Measurements from ENCODE around the gene SBK1.

Gene SBK1

DNA sequence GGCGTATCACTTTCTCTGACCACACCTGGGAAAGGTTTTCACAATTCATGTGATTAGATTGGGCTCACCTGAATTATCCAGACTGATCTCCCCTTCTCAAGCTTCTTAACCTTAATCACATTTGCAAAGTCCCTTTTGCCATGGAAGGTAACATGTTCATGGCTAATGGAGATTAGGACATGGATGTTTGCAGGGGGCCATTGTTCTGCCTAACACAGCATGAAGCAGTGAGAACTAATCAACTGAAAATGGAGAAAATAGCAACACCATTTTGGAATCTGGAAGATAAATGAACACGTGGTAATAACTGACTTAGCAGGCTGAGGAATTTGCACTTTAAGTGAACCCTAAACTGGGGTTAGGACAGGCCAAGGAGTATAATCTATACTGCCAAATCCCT, 25.0 kb upstream of the SBK1 start:
- DNase-seq, result no peak

DNA sequence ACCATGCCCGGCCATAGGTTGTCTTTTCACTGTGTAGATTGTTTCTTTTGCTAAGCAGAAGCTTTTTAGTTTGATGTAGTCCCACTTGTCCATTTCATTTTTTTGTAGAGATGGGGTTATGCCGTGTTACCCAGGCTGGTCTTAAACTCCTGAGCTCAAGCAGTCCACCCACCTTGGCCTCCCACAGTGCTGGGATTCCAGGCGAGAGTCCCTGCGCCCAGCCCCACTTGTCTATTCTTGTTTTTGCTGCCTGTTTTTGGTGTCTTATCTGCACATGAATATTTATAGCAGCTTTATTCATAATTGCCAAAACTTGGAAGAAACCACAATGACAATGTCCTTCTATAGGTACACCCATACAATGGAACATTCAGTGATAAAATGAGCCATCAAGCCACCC, 18.8 kb upstream of the SBK1 start:
- Mint-ChIP-seq H3K36me3 (no peaks in the 10 kb centered on the region), H3K4me3 (no peak overlapping the region), H3K27me3 (peaks cover 65% of the 10 kb centered on the region), H3K27ac (no peak overlapping the region), H3K9me3 (no peaks in the 10 kb centered on the region), H3K4me1 (peaks cover 29% of the 10 kb centered on the region)
- CTCF ChIA-PET, result interaction anchor here (1.4 kb wide), 1 partner anchor 43 kb away, joined by 6 read pairs; no protein-coding TSS in a partner anchor
- no peak for DNase-seq

More for the DNA sequence above, 25.0 kb upstream of the SBK1 start:
- Mint-ChIP-seq H3K27me3 (peaks cover 61% of the 10 kb centered on the region), H3K27ac (no peak overlapping the region), H3K36me3 (no peaks in the 10 kb centered on the region), H3K4me1 (peaks cover 15% of the 10 kb centered on the region), H3K9me3 (no peaks in the 10 kb centered on the region), H3K4me3 (no peak overlapping the region)
- CTCF ChIA-PET, result interaction anchor here (1.3 kb wide), 1 partner anchor 50 kb away, joined by 3 read pairs; no protein-coding TSS in a partner anchor

DNA sequence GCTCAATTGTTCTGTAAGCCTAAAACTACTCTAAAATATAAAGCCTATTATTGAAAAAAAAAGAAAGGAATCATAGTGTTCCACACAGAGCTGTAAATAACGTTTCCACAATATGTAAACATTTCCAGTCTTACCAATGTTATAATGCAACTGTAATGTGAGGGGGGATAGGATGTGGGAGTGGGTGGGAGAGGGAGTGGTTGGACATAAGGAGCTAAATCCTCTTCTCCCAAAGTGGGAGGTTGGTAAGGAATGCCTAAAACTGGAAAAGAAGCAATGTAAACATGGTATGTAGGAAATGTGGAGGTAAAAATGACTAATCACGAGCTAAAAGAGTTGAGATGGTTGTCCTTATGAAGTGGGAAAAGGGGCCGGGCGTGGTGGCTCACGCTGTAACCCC, 17.6 kb upstream of the SBK1 start:
- no peak for DNase-seq
- CTCF ChIA-PET, result interaction anchor here (1.0 to 6.3 kb wide), 2 partner anchors 26 to 43 kb away, joined by 3 to 109 read pairs; no protein-coding TSS in a partner anchor
- H3K27ac Mint-ChIP-seq, result no peak overlapping the region

DNA sequence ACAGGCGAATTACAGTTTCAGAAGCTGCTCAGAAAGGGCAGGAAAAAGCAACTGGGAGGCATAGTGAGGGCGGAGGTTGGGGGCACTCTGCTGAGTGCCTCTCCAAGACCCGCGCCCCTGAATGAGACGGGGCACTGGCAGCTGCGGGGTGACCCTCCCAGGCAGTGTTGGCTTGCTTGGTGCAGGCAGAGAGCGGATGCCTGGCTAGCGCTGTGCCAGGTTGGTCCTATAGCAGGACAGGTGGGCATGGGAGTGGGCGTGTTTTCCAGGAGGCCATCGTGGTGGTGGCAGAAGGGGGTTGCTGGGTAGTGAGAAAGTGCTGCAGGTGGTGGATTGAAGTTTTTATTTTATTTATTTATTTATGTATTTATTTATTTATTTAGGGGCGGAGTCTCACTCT, 16.0 kb upstream of the SBK1 start:
- H3K27me3 Mint-ChIP-seq, result peaks cover 55% of the 10 kb centered on the region
- H3K4me1 Mint-ChIP-seq, result peaks cover 42% of the 10 kb centered on the region
- H3K4me3 Mint-ChIP-seq, result no peak overlapping the region
- H3K27ac Mint-ChIP-seq, result peak overlapping the region; percentile 71
- no peak for DNase-seq
- CTCF ChIA-PET, result interaction anchor here (1.5 to 6.3 kb wide), 4 partner anchors 34 to 139 kb away, joined by 6 to 109 read pairs (median 10); no protein-coding TSS in a partner anchor
- no peaks in the 10 kb centered on the region for H3K36me3 Mint-ChIP-seq
- H3K9me3 Mint-ChIP-seq, result no peaks in the 10 kb centered on the region

More for the DNA sequence above, 17.6 kb upstream of the SBK1 start:
- Mint-ChIP-seq H3K4me3 (no peak overlapping the region), H3K9me3 (no peaks in the 10 kb centered on the region), H3K36me3 (no peaks in the 10 kb centered on the region), H3K4me1 (peaks cover 41% of the 10 kb centered on the region), H3K27me3 (peaks cover 60% of the 10 kb centered on the region)

DNA sequence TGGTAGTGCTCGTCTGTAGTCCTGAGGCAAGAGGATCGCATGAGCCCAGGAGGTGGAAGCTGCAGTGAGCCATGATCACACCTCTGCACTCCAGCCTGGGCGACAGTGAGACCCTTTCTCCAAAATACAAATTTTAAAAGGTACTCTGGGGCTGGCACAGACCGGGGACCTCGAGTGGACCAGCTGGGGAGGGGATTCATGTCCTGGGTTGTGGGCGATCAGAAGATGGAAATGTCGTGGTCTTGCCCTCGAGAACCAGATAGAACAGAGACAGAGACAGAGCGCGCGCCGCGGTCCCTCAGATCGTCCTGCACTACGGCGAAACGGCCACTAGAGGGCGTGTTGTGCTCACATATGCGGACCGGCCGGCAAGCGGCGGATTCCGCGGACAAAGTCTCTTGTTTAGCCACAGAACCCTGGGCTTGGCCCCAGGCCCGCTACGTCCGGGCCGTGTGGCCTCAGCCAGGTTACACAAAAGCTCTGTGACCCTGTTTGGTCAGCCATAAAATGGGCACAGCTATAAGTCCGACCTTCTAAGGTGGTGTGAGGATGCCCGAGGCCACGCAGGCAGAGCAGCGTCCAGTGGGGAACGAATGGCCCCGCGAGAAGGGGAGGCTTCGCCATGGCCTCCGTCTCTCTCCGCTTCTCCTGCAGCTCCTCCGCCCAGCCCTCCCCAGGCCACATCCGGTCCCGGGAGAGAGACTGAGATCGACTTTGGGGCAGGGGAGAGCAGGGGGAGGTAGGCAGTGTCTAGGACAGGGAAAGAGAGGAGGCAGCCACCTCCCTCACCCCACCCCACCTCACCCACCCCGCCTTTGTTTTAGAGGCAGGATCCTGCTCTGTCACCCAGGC, 14.6 kb upstream of the SBK1 start:
- CTCF ChIA-PET, result interaction anchor here (0.6 to 6.3 kb wide), 14 partner anchors 8 to 340 kb away, joined by 3 to 109 read pairs (median 6); partner anchors contain the start of gene SBK1
- H3K9me3 Mint-ChIP-seq, result no peaks in the 10 kb centered on the region
- peaks cover 42% of the 10 kb centered on the region for H3K4me1 Mint-ChIP-seq
- H3K27ac Mint-ChIP-seq, result peak overlapping the region; percentile 91
- peak; percentile 87 for DNase-seq
- H3K36me3 Mint-ChIP-seq, result no peaks in the 10 kb centered on the region
- peak overlapping the region; percentile 66 for H3K4me3 Mint-ChIP-seq
- peaks cover 55% of the 10 kb centered on the region for H3K27me3 Mint-ChIP-seq

DNA sequence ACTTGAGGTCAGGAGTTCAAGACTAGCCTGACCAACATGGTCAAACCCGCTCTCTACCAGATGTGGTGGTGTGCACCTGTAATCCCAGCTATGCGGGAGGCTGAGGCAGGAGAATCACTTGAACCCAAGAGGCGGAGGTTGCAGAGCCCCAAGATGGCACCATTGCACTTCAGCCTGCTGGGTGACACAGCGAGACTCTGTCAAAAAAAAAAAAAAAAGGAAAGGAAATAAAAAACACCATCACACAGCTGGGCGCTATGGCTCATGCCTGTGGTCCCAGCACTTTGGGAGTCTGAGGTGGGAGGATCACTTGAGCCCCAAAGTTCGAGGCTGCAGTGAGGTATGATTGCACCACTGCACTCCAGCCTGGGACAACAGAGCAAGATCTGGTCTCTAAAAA, 13.3 kb upstream of the SBK1 start:
- peaks cover 42% of the 10 kb centered on the region for H3K4me1 Mint-ChIP-seq
- peaks cover 49% of the 10 kb centered on the region for H3K27me3 Mint-ChIP-seq
- CTCF ChIA-PET, result interaction anchor here (0.6 to 6.3 kb wide), 3 partner anchors 39 to 314 kb away, joined by 3 to 109 read pairs (median 4); no protein-coding TSS in a partner anchor

DNA sequence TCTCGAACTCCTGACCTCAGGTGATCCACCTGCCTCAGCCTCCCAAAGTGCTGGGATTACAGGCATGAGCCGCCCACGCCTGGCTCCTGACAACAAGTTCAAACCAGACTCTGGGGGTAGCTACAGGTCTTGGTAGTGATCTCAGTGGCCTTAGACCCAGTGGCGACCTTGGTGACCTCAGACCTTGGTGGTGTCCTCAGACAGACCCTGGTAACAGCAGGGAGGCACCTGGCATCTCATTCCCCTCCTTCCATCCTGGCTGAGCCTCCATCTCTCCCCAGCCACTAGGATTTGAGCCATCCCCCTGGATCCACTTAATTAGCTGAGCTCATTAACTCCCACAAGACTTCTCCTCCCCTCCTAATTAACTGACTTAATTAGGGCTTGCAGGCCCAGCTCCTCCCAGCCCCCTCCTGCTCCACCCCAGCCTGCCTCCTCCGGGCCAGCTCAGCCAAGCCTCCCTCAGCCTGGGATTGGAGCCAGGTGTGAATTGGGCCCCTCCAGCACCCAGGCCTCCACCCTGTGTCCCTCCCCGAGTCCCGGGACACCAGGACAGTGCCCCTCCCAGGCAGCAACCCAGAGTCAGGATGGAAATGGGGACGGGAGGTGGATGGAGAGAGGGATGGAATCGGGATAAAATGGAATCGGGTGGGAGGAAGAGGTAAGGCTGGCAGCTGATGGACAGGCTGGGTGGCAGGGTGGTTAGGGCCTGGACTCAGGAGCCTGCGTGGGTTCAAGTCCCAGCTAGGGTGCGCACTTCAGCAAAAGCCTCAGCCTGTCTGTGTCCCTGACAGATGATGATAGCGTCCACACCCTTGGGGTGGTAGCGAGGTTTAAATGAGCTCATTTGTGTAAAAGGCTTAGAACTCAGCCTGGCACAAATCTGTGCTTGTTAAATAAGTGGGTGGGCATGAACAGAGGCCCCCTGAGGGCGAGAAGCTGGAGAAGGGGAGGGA, 11.2 kb upstream of the SBK1 start:
- Mint-ChIP-seq H3K36me3 (no peaks in the 10 kb centered on the region), H3K4me1 (peaks cover 33% of the 10 kb centered on the region), H3K9me3 (no peaks in the 10 kb centered on the region), H3K27me3 (peaks cover 40% of the 10 kb centered on the region), H3K4me3 (no peak overlapping the region), H3K27ac (no peak overlapping the region)
- CTCF ChIA-PET, result interaction anchor here (1.0 to 4.3 kb wide), 3 partner anchors 27 to 40 kb away, joined by 3 to 36 read pairs (median 4); no protein-coding TSS in a partner anchor
- DNase-seq, result no peak

More for the DNA sequence above, 13.3 kb upstream of the SBK1 start:
- no peaks in the 10 kb centered on the region for H3K36me3 Mint-ChIP-seq
- H3K27ac Mint-ChIP-seq, result peak overlapping the region; percentile 58
- H3K9me3 Mint-ChIP-seq, result no peaks in the 10 kb centered on the region
- no peak overlapping the region for H3K4me3 Mint-ChIP-seq
- peak; percentile 53 for DNase-seq

DNA sequence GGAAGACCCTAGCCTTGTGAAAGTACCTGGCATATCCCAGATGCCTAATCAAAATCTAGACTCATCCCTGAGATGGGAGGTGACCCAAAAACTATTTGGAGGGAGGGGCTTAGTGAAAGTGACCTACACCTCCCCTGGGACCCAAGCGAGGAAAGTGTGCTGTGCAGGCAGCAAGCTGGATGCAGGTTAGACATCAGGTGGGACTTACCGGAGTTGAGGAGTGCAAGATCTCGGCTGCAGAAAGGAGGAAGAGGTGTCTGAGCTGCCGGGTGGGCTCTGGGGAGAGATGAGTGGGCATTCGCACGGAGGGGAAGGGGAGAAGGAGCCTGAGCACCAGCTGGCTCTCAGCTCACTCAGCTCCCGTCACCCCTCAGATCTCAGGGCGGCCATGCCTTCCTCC, 10.3 kb upstream of the SBK1 start:
- H3K27me3 Mint-ChIP-seq, result peaks cover 32% of the 10 kb centered on the region
- H3K9me3 Mint-ChIP-seq, result no peaks in the 10 kb centered on the region
- H3K27ac Mint-ChIP-seq, result no peak overlapping the region
- DNase-seq, result no peak
- H3K4me1 Mint-ChIP-seq, result peaks cover 26% of the 10 kb centered on the region
- CTCF ChIA-PET, result interaction anchor here (1.2 to 4.3 kb wide), 3 partner anchors 28 to 40 kb away, joined by 3 to 36 read pairs (median 5); no protein-coding TSS in a partner anchor
- no peaks in the 10 kb centered on the region for H3K36me3 Mint-ChIP-seq
- H3K4me3 Mint-ChIP-seq, result no peak overlapping the region

DNA sequence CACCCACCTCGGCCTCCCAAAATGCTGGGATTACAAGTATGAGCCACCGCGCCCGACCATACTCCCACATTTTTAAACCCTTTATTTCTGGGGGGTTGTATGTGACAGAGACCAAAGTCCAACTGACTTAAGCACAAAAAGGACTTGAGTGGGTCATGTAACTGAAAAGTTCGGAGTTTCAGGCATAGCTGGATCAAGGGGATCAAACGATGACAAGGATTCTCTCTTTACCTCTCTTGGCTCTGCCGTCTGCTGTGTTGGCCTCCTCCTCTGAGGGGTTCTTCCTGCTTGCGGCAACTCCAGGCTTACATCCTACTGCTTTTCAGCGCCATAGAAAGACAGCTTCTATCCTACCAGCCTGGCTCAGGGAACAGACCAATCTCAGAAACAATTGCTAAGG, 9.2 kb upstream of the SBK1 start:
- Mint-ChIP-seq H3K36me3 (no peaks in the 10 kb centered on the region), H3K4me1 (peaks cover 21% of the 10 kb centered on the region), H3K4me3 (no peak overlapping the region), H3K27me3 (peaks cover 27% of the 10 kb centered on the region), H3K27ac (no peak overlapping the region), H3K9me3 (no peaks in the 10 kb centered on the region)
- no peak for DNase-seq
- CTCF ChIA-PET, result interaction anchor here (0.8 to 4.3 kb wide), 3 partner anchors 18 to 38 kb away, joined by 4 to 36 read pairs (median 4); no protein-coding TSS in a partner anchor

DNA sequence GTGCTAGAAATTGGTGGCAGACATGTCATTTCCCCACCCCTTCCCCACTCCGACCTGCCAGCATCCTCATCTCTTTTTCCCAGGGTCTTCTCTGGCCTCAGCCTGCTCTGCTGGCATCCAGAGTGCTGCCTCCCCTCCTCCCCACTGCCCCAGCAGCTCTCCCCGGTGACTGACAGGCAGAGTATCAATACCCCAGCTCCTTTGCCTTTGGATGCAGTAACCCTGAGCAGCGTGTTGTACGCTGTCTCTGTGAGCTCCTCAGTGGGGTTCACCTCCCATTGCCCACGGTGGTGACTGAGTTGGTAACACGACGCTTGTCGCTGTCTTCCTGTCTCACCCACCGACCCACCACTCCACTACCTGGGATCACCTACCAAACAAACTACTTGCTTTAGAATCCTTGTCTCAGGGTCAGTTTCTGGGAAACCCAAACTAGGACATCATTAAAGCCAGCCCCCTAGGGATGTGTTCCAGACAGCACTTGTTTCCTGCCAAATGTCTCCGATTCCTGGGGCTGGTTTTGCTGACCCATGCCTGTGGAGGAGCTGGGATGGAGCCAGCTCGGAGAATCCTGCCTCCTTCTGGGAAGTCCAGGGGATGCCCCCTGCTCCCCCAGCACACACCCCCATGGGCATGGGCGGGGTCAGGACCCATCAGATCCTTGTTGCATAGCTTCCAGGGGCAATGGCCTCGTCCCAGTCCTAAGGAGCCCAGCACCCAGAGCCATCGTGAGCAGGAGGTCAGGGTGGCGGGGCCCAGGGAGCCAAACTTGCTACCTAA, 8.3 kb upstream of the SBK1 start:
- peaks cover 34% of the 10 kb centered on the region for H3K27me3 Mint-ChIP-seq
- CTCF ChIA-PET, result interaction anchor here (0.7 to 4.3 kb wide), 4 partner anchors 17 to 69 kb away, joined by 3 to 36 read pairs (median 4); no protein-coding TSS in a partner anchor

DNA sequence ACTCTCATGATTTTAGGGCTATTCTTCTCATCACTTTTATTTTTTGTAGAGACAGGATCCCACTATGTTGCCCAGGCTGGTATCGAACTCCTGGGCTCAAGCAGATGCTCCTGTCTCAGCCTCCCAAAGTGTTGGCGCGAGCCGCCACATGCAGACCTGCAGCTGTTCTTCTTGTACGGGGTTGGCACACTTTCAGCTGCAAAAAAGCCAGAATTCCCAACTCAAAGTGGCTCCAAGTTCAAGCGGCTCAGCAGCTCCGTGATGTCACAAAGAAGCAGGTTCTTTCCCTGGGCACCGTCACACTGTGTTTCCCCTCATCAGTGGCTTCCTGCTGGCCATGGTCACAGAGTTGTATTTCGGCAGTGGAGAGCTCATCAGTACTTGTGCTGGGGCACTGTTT, 6.7 kb upstream of the SBK1 start:
- Mint-ChIP-seq H3K36me3 (peaks cover 3% of the 10 kb centered on the region), H3K27ac (no peak overlapping the region), H3K4me3 (no peak overlapping the region), H3K9me3 (no peaks in the 10 kb centered on the region), H3K4me1 (peaks cover 27% of the 10 kb centered on the region), H3K27me3 (peaks cover 47% of the 10 kb centered on the region)
- CTCF ChIA-PET, result interaction anchor here (1.9 kb wide), 1 partner anchor 8 kb away, joined by 6 read pairs; no protein-coding TSS in a partner anchor
- no peak for DNase-seq

More for the DNA sequence above, 8.3 kb upstream of the SBK1 start:
- Mint-ChIP-seq H3K9me3 (no peaks in the 10 kb centered on the region), H3K27ac (no peak overlapping the region), H3K4me3 (no peak overlapping the region), H3K4me1 (peaks cover 23% of the 10 kb centered on the region), H3K36me3 (peaks cover under 1% of the 10 kb centered on the region)
- no peak for DNase-seq

DNA sequence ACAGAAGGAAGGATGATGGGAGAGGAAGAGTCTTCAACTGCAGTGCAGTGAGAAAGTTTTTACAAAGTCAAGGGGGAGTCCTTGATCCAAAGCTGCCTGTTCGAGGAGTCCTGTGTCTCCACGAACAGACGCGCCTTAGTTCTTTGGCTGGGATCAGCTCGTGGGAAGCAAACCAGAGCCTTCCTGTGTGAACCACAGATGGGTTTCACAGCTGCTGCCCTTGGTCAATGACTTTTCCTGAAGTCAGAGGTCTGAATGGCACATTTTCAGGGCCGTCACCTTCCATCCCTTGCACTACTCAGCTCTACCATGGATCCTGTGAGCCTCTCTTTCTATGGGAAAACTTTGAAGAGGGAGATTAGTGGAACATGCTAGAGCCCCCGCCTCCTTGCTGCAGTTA, 4.2 kb upstream of the SBK1 start:
- H3K27me3 Mint-ChIP-seq, result peaks cover 46% of the 10 kb centered on the region
- no peak overlapping the region for H3K27ac Mint-ChIP-seq
- no peak overlapping the region for H3K4me3 Mint-ChIP-seq
- peaks cover 3% of the 10 kb centered on the region for H3K36me3 Mint-ChIP-seq
- CTCF ChIA-PET, result interaction anchor here (1.4 kb wide), 1 partner anchor 29 kb away, joined by 4 read pairs; no protein-coding TSS in a partner anchor
- no peaks in the 10 kb centered on the region for H3K9me3 Mint-ChIP-seq
- peaks cover 38% of the 10 kb centered on the region for H3K4me1 Mint-ChIP-seq
- no peak for DNase-seq

DNA sequence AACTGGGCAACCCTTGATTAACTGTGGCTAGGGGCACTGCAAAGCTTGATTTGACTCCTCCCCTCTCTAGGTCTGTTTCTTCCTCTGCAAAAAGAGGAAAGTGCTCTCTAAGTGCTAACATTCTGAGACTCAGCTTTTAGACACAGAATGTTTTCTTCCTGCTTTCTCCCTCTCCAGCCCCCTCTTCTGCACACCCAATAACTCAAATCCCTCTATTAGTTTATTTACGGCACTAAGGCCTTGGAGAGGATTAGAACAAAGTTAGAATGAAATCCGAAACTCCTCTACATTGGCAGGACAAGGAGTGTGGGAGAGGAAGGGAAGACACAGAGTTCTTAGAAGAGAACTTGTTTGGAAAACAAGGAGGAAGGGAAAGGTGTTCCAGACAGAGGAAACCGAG, 3.3 kb upstream of the SBK1 start:
- Mint-ChIP-seq H3K27me3 (peaks cover 50% of the 10 kb centered on the region), H3K4me1 (peaks cover 45% of the 10 kb centered on the region), H3K27ac (no peak overlapping the region), H3K36me3 (peaks cover 3% of the 10 kb centered on the region), H3K9me3 (no peaks in the 10 kb centered on the region), H3K4me3 (no peak overlapping the region)
- CTCF ChIA-PET, result no interaction called here
- DNase-seq, result no peak
